Dermis microvascular lymphatic vessel endothelial cell (primary cell): Measurements from ENCODE around the gene CYP3A7. TPM values are rescaled to one million over a fixed set of nuclear protein-coding genes. Genes with fewer than 3 reads are reported as not detected.
"Not testable (repeated sequence)": the region's sequence is repeated elsewhere in the genome, so short reads cannot be mapped to it uniquely, and the experiment has no call there.

Source experiments
- DNase-seq, 2 donors: peaks; one replicate each; pipeline versions ENCODE4 v3.0.0 to v3.0.0-alpha.2; 2010; ENCODE audit warnings: low read depth in 2 of 2
- total RNA-seq: library from RNA; depleted of rRNA; stranded (reverse); fragments of >200 nt; gene quantifications from 2 replicates; pipeline ENCODE4 v1.2.1, GENCODE V29; 2014

Gene CYP3A7
- total RNA-seq, 1 donor from 2014 or later = not detected

GRCh38 chr7:99742737-99743394 is 7.9 kb upstream of the CYP3A7 start:
- DNase-seq = no peak

GRCh38 chr7:99741441-99741795 is 6.4 kb upstream of the CYP3A7 start:
- no peak for DNase-seq

GRCh38 chr7:99740573-99741440 is 5.8 kb upstream of the CYP3A7 start:
- no peak for DNase-seq

- DNase-seq = no peak
Measured at GRCh38 chr7:99739699-99740572, 4.9 kb upstream of the CYP3A7 start.

- peak in 1 of 2 donors; percentile 3 for DNase-seq
Measured at GRCh38 chr7:99737726-99738125, 2.7 kb upstream of the CYP3A7 start.

- not testable (repeated sequence) for DNase-seq
Measured at GRCh38 chr7:99736667-99737066, 1.7 kb upstream of the CYP3A7 start.

DNA sequence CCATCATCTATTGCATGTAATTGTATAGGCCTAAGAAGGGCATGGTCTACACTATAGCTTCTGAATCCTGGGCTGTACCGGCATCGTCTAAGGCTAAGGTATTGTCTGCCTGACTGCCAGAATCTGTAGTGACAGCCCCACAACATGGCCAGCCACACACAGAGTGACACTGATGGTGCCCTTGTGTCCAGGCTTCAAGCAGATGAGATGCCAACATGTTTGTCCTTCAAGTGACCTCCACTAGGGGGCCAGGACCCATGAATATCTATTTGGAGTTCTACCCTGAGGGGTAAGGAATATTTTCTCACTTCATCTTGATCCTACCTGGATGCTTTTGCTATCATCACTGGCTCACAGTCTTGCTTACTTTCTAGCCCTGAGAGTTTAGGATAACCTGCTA is 1.5 kb downstream of the CYP3A7 start:
- DNase-seq = peak in 1 of 2 donors; percentile 9

DNA sequence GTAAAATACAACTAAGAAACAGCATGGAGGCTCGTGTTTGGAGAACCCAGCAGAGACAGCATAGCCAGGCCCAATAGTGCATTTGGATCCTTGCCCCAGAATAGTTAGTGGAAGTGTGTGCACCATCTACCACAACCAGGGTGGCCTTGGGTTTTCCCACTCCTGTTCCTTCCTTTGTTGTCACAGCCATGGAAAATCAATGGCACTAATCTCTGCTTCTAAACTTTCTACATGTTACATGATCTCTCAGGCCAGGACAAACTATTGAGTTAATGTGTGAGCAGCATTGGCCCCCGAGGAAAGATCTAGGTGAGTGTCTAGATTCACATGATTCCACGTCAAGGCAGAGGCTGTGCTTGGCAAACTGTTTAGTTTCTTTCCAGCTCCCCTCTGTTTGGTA is 2.0 kb downstream of the CYP3A7 start:
- DNase-seq = no peak

GRCh38 chr7:99731638-99732374 is 3.2 kb downstream of the CYP3A7 start:
- DNase-seq = no peak

GRCh38 chr7:99730992-99731391 is 4.0 kb downstream of the CYP3A7 start:
- DNase-seq = no peak

DNA sequence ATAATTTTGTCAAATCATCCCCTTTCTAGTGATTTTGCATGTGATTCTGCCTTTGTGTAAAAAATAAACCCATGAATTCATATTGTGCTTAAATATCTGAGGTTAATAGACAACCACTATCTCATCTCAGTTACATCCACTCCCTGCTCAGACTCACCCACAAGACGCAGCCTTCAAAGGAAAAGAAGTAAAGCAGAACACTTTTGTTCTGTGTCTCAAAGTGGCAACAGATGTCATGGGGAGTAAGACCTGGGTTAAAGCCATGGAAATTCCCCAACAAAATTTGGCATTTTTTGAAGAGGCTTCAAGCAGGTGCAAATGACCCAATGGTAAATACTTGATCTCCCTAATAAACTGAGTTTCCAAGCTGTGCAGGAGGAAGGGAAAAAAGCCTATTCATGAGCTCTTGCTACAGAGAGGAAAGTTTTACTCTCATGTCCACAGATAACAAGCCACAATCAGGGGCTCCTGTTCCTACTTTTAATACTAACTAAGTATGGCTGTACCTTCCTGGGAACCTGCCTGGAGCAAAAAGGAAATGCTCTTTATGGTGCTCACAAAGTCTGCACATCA is 4.7 kb downstream of the CYP3A7 start:
- DNase-seq = no peak

GRCh38 chr7:99729486-99730237 is 5.3 kb downstream of the CYP3A7 start:
- DNase-seq = no peak

DNA sequence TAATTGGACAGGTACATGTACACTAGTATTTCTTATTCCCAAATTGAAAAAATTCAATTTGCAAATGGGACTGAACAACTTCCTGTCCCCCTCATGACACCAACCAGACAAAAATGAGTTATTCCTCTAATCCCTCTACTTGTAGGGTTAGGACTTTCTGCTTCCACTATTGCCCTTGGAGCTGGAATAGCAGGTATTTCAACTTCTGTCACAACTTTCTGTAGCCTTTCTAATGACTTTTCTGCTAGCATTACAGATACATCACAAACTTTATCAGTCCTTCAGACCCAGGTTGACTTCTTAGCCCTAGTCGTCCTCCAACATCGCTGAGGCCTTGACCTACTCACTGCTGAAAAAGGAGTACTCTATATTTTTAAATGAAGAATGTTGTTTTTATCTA is 6.4 kb downstream of the CYP3A7 start:
- DNase-seq = no peak

DNA sequence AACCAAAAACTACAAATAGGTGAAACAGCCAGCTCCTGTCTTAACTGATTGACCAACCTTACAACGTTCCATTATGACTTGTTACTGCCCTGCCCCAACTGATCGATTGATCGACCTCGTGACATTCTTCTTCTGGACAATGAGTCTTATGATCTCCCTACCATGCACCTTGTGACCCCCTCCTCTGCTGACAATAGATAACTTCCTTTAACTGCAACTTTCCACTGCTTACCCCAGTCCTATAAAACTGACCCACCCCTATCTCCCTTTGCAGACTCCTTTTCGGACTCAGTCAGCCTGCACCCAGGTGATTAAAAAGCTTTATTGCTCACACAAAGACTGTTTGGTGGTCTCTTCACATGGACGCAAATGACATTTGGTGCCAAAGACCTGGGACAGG is 11.8 kb downstream of the CYP3A7 start:
- not testable (repeated sequence) for DNase-seq

GRCh38 chr7:99720800-99721595 is 14.0 kb downstream of the CYP3A7 start:
- DNase-seq = no peak

DNA sequence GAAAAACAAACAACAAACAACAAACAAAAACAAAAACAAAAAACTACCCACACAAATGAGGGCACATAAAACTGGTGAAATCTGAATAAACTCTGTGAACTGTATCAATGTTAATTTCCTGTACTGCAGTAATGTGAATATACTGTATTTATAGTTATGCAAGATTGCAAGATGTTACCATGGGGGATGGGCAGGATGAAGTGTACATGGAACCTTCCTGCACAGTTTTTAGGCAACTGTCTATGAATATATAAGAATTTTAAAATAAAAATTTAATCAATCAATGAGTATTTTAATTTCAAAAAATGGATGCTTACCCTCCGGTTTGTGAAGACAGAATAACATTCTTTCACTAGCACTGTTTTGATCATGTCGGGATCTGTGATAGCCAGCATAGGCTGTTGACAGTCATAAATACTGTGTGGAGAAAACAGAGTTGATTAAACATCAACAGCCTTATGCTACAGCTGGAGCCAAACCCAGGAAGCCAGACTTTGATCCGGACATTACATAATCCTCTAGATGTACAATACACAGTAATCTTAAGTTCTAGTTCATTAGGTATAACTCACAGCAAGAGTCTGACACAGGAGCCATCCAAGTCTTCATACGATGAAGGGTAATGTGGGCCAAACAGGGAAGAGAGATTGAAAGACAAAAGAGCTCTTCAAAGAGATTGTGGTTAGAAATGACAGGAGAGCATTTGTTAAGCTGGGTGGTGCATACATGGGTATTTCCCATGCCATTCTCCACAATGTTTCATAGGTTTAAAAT is 14.8 kb downstream of the CYP3A7 start:
- no peak for DNase-seq

- no peak for DNase-seq
Measured at GRCh38 chr7:99713995-99714570, 20.9 kb downstream of the CYP3A7 start.
